Fibroblast of upper back skin (primary cell): ENCODE measurements around the gene TADA3.
A peak's percentile ranks its signal among the peaks of the same experiment; 100 is the strongest.

Experiments used
- DNase-seq: peaks from one replicate; pipeline ENCODE4 v3.0.0-alpha.2; 2013

Gene TADA3, protein sequence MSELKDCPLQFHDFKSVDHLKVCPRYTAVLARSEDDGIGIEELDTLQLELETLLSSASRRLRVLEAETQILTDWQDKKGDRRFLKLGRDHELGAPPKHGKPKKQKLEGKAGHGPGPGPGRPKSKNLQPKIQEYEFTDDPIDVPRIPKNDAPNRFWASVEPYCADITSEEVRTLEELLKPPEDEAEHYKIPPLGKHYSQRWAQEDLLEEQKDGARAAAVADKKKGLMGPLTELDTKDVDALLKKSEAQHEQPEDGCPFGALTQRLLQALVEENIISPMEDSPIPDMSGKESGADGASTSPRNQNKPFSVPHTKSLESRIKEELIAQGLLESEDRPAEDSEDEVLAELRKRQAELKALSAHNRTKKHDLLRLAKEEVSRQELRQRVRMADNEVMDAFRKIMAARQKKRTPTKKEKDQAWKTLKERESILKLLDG

GRCh38 chr3:9792405-9793160 is at the start of gene TADA3, which contains the start of gene ARPC4:
Gene TADA3, minus strand, starts transcription at chr3:9792473. Its CDS starts 1,007 bp downstream, at chr3:9791466.
Gene ARPC4, plus strand, starts transcription at chr3:9793082. Its CDS starts 40 bp downstream, at chr3:9793122.
- DNase-seq, result peak; percentile 97

GRCh38 chr3:9841015-9841414 is 48.7 kb upstream of the TADA3 start:
- no peak for DNase-seq

GRCh38 chr3:9838856-9839255 is 46.6 kb upstream of the TADA3 start:
- DNase-seq, result no peak

DNA sequence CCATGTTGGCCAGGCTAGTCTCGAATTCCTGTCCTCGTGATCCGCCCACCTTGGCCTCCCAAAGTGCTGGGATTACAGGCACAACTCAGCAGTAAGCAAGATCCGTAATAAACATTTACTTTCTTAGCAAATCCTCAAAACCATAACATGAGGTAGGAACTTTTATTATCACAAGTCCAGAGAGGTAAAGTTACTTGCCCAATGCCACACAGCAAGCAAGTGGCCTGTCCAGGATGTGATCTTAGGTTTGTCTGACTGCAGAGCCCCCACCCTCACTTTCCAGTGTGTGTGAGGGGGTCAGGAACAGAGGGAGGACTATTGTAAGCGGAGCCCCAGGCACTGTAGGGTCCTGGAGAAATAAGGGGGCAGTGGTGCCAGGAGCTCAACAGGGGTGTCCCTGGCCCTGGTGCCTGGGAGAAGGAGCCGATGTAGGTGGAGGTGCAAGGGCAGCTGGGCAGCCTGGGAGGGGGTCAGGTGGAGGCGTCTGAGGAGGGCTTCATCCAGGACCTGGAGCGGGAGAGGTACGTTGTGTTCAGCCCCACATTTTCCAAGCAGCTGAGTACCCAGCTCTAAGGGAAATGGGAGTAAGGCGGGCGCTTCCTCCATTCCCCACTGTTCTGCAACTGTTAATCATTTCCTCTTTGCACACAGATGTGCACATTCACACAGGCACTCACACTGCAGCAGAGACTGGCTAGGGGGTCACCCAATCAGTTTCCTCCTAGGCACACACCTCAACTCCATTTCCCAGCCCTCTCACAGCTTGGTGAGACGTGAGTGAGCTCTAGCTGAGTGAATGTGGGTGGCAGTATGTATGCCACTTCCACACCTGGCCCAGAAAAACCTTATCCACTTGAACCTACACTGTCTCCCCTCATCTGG is 45.7 kb upstream of the TADA3 start:
- DNase-seq, result no peak

GRCh38 chr3:9834520-9835380 is 42.5 kb upstream of the TADA3 start:
- DNase-seq, result no peak

- no peak for DNase-seq
Observed at GRCh38 chr3:9833078-9833477, 40.8 kb upstream of the TADA3 start.

GRCh38 chr3:9831253-9831652 is 39.0 kb upstream of the TADA3 start:
- DNase-seq, result no peak

- DNase-seq, result no peak
Observed at GRCh38 chr3:9828801-9829755, 36.8 kb upstream of the TADA3 start.

DNA sequence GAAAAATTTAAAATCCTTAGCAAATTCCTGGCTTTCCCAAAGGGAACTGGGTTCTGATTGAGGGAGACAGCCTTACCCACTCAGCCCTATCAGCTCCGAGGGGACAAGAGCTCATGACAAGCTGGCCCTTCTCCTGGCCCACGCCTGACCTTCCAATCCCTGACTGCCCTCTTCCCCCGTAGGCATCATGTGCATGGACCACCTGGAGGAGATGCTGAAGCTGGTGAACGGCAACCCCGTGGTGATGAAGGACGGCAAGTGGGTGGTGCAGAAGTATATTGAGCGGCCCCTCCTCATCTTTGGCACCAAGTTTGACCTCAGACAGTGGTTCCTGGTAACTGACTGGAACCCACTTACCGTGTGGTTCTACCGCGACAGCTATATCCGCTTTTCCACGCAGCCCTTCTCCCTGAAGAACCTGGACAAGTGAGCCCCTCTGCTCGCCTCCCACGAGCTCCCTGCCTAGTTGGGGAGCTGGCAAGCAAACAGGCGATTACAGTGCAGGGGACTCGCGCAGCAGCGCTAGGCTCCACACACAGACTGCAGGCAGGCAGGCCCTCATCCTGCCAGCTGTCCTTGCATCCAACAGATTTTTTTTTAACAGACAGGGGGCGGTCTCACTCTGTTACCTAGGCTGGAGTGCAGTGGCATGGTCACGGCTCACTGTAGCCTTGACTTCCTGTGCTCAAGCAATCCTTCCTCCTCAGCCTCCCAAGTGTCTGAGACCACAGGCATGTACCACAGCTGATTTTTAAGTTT is 34.7 kb upstream of the TADA3 start:
- peak; percentile 11 for DNase-seq

DNA sequence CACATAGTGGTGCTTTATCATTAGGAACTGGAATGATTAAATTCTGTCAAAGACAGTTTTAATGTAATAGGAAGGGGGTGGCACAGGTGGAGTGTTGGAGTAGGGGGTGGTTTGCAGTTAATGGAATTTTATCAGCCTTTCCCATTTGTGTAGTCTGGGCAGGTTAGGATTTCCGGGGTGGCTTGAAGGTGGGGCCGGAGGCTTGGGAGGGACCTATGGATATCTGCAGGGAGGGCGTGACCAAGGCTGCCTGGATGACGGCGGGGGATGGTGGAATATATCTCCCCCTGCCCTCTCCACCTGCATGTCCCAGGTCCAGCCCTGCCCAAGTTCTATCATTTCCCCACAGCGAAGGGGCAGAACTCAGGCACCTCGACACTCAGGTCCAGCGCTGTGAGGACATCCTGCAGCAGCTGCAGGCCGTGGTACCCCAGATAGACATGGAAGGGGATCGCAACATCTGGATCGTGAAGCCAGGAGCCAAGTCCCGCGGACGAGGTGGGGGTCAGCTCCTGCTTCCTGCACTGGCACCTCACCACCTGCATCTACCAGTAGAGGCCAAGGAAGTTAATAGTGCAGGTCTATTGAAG is 33.3 kb upstream of the TADA3 start:
- DNase-seq, result no peak

- no peak for DNase-seq
Observed at GRCh38 chr3:9820946-9821345, 28.7 kb upstream of the TADA3 start.

GRCh38 chr3:9820543-9820942 is 28.3 kb upstream of the TADA3 start:
- no peak for DNase-seq

- DNase-seq, result no peak
Observed at GRCh38 chr3:9818666-9819335, 26.5 kb upstream of the TADA3 start.

DNA sequence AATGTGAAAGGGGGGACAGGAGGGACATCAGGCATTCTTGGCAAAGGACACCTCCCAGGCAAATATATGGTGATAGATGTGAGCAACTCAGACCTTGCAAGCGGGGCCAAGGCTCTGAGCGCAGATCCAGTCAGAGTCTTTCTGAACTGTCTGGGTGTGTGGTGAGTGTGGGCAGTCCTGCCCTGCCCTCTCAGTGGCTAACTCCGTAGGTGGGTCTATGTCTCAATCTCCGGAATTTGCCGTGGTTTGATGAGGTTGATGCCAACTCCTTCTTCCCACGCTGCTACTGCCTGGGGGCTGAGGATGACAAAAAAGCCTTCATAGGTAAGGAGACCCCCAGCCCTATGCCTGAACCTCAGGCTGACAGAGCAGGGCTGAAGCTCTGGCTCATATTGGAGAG is 25.2 kb upstream of the TADA3 start:
- no peak for DNase-seq

DNA sequence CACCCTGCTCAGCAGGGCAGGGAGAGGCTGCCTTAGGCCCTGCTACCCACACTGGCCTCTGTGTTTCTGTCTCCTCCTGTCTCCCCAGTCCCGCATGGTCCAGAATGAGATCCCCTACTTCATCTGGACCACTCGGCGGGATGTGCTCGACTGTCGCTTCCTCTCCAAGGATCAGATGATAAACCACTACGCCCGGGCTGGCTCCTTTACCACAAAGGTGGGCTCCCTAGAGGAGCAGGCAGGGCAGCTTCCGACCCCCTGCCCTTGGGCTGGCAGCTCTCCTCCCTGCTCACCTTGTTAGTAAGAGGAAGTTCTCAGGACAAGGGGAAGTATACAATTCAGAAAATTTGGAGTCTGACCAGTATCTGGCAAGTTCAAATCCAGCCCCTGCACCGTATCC is 23.7 kb upstream of the TADA3 start:
- no peak for DNase-seq

- DNase-seq, result no peak
Observed at GRCh38 chr3:9812870-9813483, 20.7 kb upstream of the TADA3 start.

GRCh38 chr3:9810846-9811245 is 18.6 kb upstream of the TADA3 start:
- no peak for DNase-seq

DNA sequence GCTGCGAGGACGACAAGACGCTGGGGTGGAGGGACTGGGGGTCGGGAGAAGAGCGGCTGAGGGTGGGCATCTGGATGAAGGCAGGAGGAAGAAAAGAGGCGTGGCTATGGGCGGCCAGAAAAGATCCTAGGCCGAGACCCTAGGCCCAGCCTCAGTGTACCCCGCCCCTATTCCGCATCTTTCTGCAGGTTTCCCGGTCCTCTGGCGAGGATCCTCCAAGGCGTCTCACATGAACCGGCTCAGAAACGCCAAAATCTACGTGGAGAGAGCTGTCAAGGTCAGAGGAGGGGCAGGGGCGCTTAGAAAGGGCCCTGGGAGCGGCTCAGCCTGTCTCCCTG is 18.1 kb upstream of the TADA3 start:
- no peak for DNase-seq
